NT2/D1 (cell line): Measurements from ENCODE around the gene CD4.
"Not testable (repeated sequence)": the region's sequence is repeated elsewhere in the genome, so short reads cannot be mapped to it uniquely, and the experiment has no call there.

ENCODE experiments used
- DNase-seq: peaks from one replicate; pipeline ENCODE4 v3.0.0-alpha.2; 2011; ENCODE audit warnings: low read depth, low spot score
- H3K27me3 ChIP-seq: 2 replicates; pipeline ENCODE4 v1.6.0; 2011; ENCODE audit warnings: mild to moderate bottlenecking; ENCODE audit not compliant: insufficient read length, insufficient read depth
- H3K36me3 ChIP-seq: 2 replicates; pipeline ENCODE4 v1.6.1; 2011; ENCODE audit warnings: mild to moderate bottlenecking, low read length, mixed read lengths; ENCODE audit not compliant: insufficient read depth, insufficient read length
- H3K4me1 ChIP-seq: 2 replicates; pipeline ENCODE4 v1.5.1; 2011; ENCODE audit not compliant: insufficient read depth, insufficient read length
- H3K4me3 ChIP-seq: 2 replicates; pipeline ENCODE4 v1.5.1; 2011; ENCODE audit warnings: low read depth; ENCODE audit not compliant: insufficient read length
- H3K9ac ChIP-seq: 2 replicates; pipeline ENCODE4 v1.6.0; 2011; ENCODE audit warnings: low read depth; ENCODE audit not compliant: insufficient read length
- H3K9me3 ChIP-seq: 2 replicates; pipeline ENCODE4 v1.5.1; 2011; ENCODE audit warnings: mild to moderate bottlenecking, low read length; ENCODE audit not compliant: insufficient read depth
- SUZ12 ChIP-seq: IDR thresholded peaks from 2 replicates; pipeline ENCODE4 v1.6.1; 2011; ENCODE audit not compliant: insufficient read length, insufficient read depth; ENCODE audit errors: extremely low read depth
- YY1 ChIP-seq: IDR thresholded peaks from 2 replicates; pipeline ENCODE4 v1.6.1; 2011; ENCODE audit not compliant: insufficient read length, insufficient read depth
- ZNF274 ChIP-seq: IDR thresholded peaks from 2 replicates; pipeline ENCODE4 v1.6.1; 2011; ENCODE audit warnings: mild to moderate bottlenecking, low read depth, low read length

Gene CD4

GRCh38 chr12:6788972-6789924 is at the start of gene CD4:
CD4 (plus strand) TSS chr12:6789528; CDS start chr12:6800139, 10,611 bp downstream.
- Histone ChIP-seq H3K9ac (peak within 1 kb of the TSS; percentile 8), H3K27me3 (no peaks in the 10 kb centered on the region), H3K9me3 (no peaks in the 10 kb centered on the region), H3K4me1 (peaks cover 33% of the 10 kb centered on the region), H3K36me3 (no peaks in the 10 kb centered on the region), H3K4me3 (no peak within 1 kb of the TSS)
- TF ChIP-seq ZNF274 (no peak), SUZ12 (no peak), YY1 (no peak)
- DNase-seq, result no peak

- Histone ChIP-seq H3K36me3 (peaks cover 20% of the 10 kb centered on the region), H3K4me1 (peaks cover 12% of the 10 kb centered on the region)
- H3K9me3 ChIP-seq, H3K27me3 ChIP-seq, H3K4me3 ChIP-seq, DNase-seq, H3K9ac ChIP-seq: not testable (repeated sequence)
Observed at GRCh38 chr12:6742080-6742479, 47.2 kb upstream of the CD4 start.

- DNase-seq, result no peak
- Histone ChIP-seq H3K4me1 (peaks cover 12% of the 10 kb centered on the region), H3K36me3 (peaks cover 28% of the 10 kb centered on the region), H3K27me3 (no peaks in the 10 kb centered on the region), H3K4me3 (no peak overlapping the region), H3K9ac (no peak overlapping the region), H3K9me3 (no peaks in the 10 kb centered on the region)
- TF ChIP-seq ZNF274 (no peak), SUZ12 (no peak)
Observed at GRCh38 chr12:6742834-6743233, 46.5 kb upstream of the CD4 start.

- not testable (repeated sequence) for H3K4me3 ChIP-seq, H3K9me3 ChIP-seq, H3K9ac ChIP-seq, DNase-seq, H3K27me3 ChIP-seq
- peaks cover 33% of the 10 kb centered on the region for H3K36me3 ChIP-seq
- H3K4me1 ChIP-seq, result peaks cover 12% of the 10 kb centered on the region
Observed at GRCh38 chr12:6743300-6743699, 46.0 kb upstream of the CD4 start.

- peaks cover 12% of the 10 kb centered on the region for H3K4me1 ChIP-seq
- no peak for DNase-seq
- H3K9me3 ChIP-seq, result no peaks in the 10 kb centered on the region
- no peak overlapping the region for H3K4me3 ChIP-seq
- TF ChIP-seq SUZ12 (no peak), YY1 (no peak), ZNF274 (no peak)
- no peaks in the 10 kb centered on the region for H3K27me3 ChIP-seq
- peaks cover 59% of the 10 kb centered on the region for H3K36me3 ChIP-seq
- peak overlapping the region; percentile 7 for H3K9ac ChIP-seq
Observed at GRCh38 chr12:6745741-6746525, 43.4 kb upstream of the CD4 start.

GRCh38 chr12:6747216-6747615 is 42.1 kb upstream of the CD4 start:
- no peaks in the 10 kb centered on the region for H3K9me3 ChIP-seq
- DNase-seq, result no peak
- H3K9ac ChIP-seq, result no peak overlapping the region
- H3K36me3 ChIP-seq, result peaks cover 72% of the 10 kb centered on the region
- H3K4me3 ChIP-seq, result no peak overlapping the region
- H3K27me3 ChIP-seq, result no peaks in the 10 kb centered on the region
- H3K4me1 ChIP-seq, result peaks cover 18% of the 10 kb centered on the region
- TF ChIP-seq ZNF274 (no peak), YY1 (no peak), SUZ12 (no peak)

GRCh38 chr12:6748761-6749160 is 40.6 kb upstream of the CD4 start:
- no peaks in the 10 kb centered on the region for H3K27me3 ChIP-seq
- DNase-seq, result no peak
- H3K4me3 ChIP-seq, result no peak overlapping the region
- peaks cover 19% of the 10 kb centered on the region for H3K4me1 ChIP-seq
- no peak overlapping the region for H3K9ac ChIP-seq
- TF ChIP-seq ZNF274, result no peak
- TF ChIP-seq SUZ12, result no peak
- TF ChIP-seq YY1, result no peak
- H3K36me3 ChIP-seq, result peaks cover 73% of the 10 kb centered on the region
- H3K9me3 ChIP-seq, result no peaks in the 10 kb centered on the region
